ENCODE data around the gene ODF2.

DNA sequence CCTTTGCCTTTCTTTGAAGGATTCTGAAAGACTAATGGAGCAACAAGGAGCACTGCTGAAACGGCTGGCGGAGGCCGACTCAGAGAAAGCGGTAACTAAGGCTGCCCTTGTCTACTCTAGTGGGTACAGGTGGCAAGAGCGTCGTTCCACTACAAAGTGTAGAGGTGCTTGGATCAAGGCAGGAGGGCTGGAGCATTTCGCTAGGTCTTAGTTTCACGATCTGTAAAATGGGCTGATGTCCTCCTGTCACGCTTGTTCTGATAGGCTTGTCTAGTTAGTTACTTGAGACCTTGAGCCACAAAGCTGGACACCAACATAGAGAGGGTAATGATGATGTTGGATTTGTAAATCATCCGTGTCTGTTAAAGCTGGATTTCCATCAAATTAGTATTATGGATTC is 25.8 kb downstream of the ODF2 start:
- TF ChIP-seq, protein P1, sequence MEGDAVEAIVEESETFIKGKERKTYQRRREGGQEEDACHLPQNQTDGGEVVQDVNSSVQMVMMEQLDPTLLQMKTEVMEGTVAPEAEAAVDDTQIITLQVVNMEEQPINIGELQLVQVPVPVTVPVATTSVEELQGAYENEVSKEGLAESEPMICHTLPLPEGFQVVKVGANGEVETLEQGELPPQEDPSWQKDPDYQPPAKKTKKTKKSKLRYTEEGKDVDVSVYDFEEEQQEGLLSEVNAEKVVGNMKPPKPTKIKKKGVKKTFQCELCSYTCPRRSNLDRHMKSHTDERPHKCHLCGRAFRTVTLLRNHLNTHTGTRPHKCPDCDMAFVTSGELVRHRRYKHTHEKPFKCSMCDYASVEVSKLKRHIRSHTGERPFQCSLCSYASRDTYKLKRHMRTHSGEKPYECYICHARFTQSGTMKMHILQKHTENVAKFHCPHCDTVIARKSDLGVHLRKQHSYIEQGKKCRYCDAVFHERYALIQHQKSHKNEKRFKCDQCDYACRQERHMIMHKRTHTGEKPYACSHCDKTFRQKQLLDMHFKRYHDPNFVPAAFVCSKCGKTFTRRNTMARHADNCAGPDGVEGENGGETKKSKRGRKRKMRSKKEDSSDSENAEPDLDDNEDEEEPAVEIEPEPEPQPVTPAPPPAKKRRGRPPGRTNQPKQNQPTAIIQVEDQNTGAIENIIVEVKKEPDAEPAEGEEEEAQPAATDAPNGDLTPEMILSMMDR (conservative IDR thresholded peaks at IDR 0.05; ENCODE audit: low read depth, low read length) = no peak
- TF ChIP-seq EZH2 (IDR thresholded peaks at IDR 0.05; ENCODE audit: borderline replicate concordance, low read depth, low read length, poor library complexity, severe bottlenecking) = no peak
